ENCODE results near the gene ZSCAN18.
"Not testable (repeated sequence)": the region's sequence is repeated elsewhere in the genome, so short reads cannot be mapped to it uniquely, and the experiment has no call there.

Gene ZSCAN18, protein sequence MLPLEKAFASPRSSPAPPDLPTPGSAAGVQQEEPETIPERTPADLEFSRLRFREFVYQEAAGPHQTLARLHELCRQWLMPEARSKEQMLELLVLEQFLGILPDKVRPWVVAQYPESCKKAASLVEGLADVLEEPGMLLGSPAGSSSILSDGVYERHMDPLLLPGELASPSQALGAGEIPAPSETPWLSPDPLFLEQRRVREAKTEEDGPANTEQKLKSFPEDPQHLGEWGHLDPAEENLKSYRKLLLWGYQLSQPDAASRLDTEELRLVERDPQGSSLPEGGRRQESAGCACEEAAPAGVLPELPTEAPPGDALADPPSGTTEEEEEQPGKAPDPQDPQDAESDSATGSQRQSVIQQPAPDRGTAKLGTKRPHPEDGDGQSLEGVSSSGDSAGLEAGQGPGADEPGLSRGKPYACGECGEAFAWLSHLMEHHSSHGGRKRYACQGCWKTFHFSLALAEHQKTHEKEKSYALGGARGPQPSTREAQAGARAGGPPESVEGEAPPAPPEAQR

GRCh38 chr19:58097781-58098681, at the start of gene ZSCAN18:
Gene ZSCAN18, minus strand, starts transcription at chr19:58098231. Its CDS starts 7,964 bp downstream, at chr19:58090267.
- peak; percentile 80 to 92 (median 91) for DNase-seq (ENCODE audit: low read depth in 3 of 3)

- not testable (repeated sequence) for DNase-seq (ENCODE audit: low read depth in 3 of 3)
Measured at GRCh38 chr19:58147475-58147874, 49.4 kb upstream of the ZSCAN18 start.

DNA sequence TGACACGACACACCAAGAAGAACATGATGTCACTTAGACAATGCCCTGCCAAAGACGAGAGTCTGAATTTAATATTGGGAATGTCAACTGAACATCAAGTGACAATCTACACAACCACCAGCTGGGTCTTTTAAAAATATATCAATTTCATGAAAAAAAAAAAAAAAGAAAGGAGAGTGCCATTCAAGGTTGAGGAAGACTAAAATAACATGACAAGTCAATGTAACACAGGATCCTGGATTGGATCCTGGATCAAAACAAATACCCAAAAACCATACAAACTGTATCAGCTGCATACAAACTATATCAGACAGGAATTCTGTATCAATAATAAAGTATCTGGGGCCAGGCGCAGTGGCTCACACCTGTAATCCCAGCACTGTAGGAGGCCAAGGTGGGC, 47.8 kb upstream of the ZSCAN18 start:
- DNase-seq (ENCODE audit: low read depth in 3 of 3), result no peak

DNA sequence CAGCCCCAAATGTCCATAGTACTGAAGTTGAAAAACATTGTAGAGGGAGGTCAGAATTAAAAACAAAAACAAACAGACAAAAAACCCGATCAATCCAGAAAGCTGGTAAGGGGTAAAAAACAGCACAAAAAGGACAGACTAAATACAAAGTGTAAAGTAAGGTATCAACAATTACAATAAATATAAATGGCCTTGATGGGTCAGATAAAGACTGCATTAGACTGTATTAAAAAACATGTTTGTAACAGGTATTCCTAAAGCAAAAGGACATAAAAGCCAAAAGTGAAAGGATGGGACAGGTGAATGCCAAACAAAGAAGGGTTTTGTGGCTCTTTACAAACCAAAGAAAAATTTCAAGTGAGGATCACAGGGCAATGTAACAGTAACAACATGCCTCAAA, 36.2 kb upstream of the ZSCAN18 start:
- DNase-seq (ENCODE audit: low read depth in 3 of 3), result no peak

GRCh38 chr19:58129284-58129683, 31.3 kb upstream of the ZSCAN18 start:
- no peak for DNase-seq (ENCODE audit: low read depth in 3 of 3)

DNA sequence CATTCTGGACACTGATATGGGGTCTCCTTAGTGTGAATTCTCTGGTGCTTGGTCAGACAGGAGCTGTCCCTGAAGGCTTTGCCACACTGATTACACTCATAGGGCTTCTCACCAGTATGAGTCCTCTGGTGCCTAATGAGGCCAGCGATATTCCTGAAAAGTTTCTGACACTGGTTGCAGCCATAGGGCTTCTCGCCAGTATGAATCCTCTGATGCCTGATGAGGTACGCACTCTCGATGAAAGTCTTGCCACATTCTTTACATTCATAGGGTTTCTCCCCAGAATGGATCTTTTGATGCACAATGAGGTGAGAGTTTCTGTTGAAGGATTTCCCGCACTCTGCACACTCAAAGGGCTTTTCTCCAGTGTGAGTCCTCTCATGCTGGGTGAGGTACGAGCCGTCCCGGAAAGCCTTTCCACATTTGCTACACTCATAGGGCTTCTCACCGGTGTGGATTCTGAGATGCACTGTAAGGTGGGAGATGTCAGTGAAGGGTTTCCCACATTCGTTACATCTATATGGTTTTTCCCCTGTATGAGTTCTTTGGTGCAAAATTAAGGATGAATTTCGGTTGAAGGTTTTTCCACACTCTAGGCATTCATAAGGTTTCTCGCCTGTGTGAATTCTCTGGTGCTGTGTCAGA, 30.1 kb upstream of the ZSCAN18 start:
- no peak for DNase-seq (ENCODE audit: low read depth in 3 of 3)

GRCh38 chr19:58123354-58123753, 25.3 kb upstream of the ZSCAN18 start:
- no peak for DNase-seq (ENCODE audit: low read depth in 3 of 3)

- no peak for DNase-seq (ENCODE audit: low read depth in 3 of 3)
Measured at GRCh38 chr19:58118979-58119733, 21.1 kb upstream of the ZSCAN18 start.

GRCh38 chr19:58117841-58118575, 20.0 kb upstream of the ZSCAN18 start:
- no peak for DNase-seq (ENCODE audit: low read depth in 3 of 3)

DNA sequence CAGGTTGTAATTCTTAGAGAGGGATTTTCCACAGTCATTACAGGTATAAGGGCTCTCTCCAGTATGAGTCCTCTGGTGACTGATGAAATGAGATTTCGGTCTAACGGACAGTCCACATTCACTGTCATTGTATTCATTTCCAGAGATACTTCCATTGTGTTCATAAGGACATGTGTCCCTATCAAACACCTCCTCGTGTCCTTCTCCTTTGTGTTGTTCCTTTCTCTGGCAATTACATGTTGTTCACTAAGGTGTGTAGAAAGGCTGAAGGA, 10.5 kb upstream of the ZSCAN18 start:
- no peak for DNase-seq (ENCODE audit: low read depth in 3 of 3)

DNA sequence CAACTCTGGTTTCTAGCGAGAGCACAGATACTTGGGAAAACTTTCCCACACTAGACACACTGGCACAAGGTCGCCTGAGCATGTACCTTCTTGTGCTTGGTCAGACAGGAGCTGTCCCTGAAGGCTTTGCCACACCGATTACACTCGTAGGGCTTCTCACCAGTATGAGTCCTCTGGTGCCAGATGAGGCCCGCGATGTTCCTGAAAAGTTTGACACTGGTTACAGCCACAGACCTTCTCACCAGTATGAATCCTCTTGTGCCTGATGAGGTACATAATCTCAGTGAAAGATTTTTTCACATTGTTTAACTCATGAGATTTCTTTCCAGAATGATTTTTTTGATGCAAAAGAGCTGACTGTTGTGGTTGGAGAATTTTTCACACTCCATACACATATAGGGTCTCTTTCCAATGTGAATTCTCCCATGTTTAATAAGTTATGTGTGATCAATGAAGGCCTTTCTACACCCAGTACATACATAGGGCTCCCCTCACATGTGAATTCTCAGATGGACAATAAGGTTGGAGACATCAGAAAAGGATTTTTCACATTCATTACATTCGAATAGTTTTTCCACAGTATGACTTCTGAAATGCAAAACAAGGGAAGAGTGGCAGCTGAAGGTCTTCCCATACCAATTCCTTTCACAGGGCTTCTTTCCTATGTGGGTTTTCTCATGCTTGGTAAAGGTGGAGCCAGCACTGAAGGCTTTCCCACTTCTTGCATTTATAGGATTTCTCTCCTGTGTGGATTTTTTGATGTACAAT, 9.9 kb upstream of the ZSCAN18 start:
- no peak for DNase-seq (ENCODE audit: low read depth in 3 of 3)

DNA sequence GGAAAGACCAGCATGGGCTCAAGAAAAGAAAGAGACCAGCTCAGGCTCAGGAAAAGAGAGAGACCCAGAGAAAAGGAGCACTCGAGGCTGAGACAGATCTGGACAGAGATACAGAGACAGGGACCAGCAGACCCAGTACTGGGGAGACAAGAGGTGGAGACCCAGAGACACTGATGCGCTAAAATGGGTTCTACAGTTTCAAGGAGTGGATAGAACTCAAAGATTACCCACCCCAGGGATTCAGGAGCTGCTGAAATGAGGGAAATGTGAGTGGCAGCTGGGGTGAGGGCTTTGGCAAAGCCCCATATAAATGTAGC, 609 bp upstream of the ZSCAN18 start:
- DNase-seq (ENCODE audit: low read depth in 3 of 3), result no peak

DNA sequence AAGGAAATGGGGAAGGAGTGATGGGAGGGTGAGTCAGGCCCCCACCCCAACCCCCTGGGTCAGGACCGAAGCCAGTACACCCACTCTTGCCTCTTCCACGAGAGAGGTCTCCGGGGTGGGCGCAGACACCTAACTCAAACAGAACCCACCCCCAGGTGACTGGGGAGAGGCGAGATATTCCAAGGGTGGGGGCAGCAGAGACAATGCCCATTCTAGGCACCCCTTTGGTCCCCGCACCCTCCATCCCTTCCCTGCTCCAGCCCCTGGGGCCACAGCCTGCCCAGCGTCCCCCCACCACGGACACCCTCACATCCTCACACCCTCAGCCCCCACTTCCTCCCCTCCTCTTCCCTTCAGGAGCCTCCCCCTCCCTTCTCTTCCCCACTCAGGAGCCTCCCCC, 682 bp downstream of the ZSCAN18 start:
- DNase-seq (ENCODE audit: low read depth in 3 of 3), result no peak

DNA sequence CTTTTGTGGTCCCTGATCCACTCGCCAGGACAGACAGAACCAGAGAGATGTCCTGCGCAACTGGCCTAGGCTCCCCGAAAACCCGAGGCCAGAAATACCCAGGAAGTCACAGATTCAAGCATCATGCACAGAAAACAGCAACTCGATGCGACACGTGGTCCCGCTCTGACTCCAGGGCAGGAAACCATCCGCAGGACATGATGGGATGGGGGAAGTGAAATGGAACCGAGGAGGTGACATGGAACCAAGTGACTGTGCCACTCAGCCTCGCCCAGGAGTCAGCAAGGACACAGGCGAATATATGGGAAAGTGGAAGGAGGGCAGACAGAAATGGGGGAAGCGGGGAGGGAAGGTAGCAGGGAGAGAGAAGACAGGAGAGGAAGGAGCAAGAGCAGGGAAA, 1.1 kb downstream of the ZSCAN18 start:
- DNase-seq (ENCODE audit: low read depth in 3 of 3), result no peak

GRCh38 chr19:58095328-58095727, 2.7 kb downstream of the ZSCAN18 start:
- DNase-seq (ENCODE audit: low read depth in 3 of 3), result no peak

- DNase-seq (ENCODE audit: low read depth in 3 of 3), result no peak
Measured at GRCh38 chr19:58093071-58093470, 5.0 kb downstream of the ZSCAN18 start.

DNA sequence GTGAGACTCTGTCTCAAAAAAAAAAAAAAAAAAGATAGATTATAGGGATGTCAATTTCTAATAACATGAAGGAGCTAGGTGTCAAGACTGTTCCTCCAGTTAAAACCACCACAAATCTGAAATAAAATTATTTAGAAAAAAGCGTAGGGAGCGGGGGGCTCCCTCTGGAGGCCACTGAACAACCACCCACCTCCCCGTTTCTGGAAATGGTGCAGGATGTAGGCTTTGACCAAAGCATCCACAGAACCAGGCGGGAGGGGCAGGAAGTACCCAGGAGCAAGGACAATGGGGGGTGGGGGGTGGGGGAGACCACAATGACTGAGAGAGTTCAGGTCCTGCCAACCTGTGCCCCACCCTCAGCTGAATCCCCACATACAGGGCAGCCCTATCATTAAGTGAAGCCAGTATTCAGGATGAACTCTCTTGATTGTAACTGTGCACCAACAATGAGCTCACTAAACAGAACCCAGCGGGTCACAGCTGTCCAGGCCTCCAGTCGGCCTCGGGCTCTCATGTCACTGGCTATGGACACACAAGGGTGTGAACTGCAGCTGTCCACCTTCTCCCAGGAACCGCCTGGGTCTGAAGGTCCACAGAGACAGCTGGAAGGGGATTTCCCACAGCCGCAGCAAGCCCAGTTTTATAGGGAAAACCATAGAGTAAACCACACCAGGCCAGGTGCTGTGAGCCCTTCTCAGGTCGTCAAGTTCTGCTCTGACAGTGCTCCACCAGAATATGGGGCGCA, 6.6 kb downstream of the ZSCAN18 start:
- no peak for DNase-seq (ENCODE audit: low read depth in 3 of 3)

- no peak for DNase-seq (ENCODE audit: low read depth in 3 of 3)
Measured at GRCh38 chr19:58089846-58090245, 8.2 kb downstream of the ZSCAN18 start.

- no peak for DNase-seq (ENCODE audit: low read depth in 3 of 3)
Measured at GRCh38 chr19:58088521-58089052, 9.4 kb downstream of the ZSCAN18 start.
